K562 (cell line): Measurements from ENCODE around the gene NEUROD6. TPM values are rescaled to one million over a fixed set of nuclear protein-coding genes. Genes with fewer than 3 reads are reported as not detected.

Source experiments
- ATAC-seq: fragments of 200-7000 bp; cut with Tn5 transposase; 3 replicates; pipeline ENCODE4 v1.9.1; 2020; ENCODE audit warnings: moderate library complexity
- BruUV-seq: library from RNA; stranded (reverse); fragments of 400-500 nt; replicated peaks from 2 replicates; lab custom pipeline; 2021; lab: Mats Ljungman, UMichigan
- CTCF ChIA-PET: fragments of 300-600 bp; formaldehyde crosslinking; extraction: SDS; loops from one replicate; lab custom pipeline; 2021; ENCODE audit warnings: low intra/inter-chr PET ratio; lab: Yijun Ruan, JAX
- POLR2A ChIA-PET: fragments of 300-600, 350-650 bp; sonication (Branson Sonifier 250); formaldehyde crosslinking; extraction: SDS; loops from one replicate; lab custom pipeline; 2021; ENCODE audit warnings: antibody characterized with exemption, inconsistent platforms; lab: Yijun Ruan, JAX
- DNase-seq, 4 experiments: peaks; one replicate each; pipeline versions ENCODE4 v3.0.0 to v3.0.0-alpha.2; 2011 to 2018; ENCODE audit warnings: low spot score in 3 of 4, mixed read lengths in 3 of 4; ENCODE audit errors: extremely low read depth in 1 of 4
- FAIRE-seq: peaks from 2 replicates; lab custom pipeline; 2011; peaks lifted over from hg19 to GRCh38; lab: Jason Lieb, UNC
- H2AFZ ChIP-seq: 2 replicates; pipeline ENCODE4 v1.6.0; 2011; ENCODE audit warnings: low read depth, low read length, control low read depth, inconsistent platforms
- H3K27ac ChIP-seq: fragments of 200-600 bp; 3 replicates; pipeline ENCODE4 v1.8.0; 2011; ENCODE audit warnings: low read depth, mild to moderate bottlenecking, control low read depth, inconsistent platforms, low read length, moderate library complexity, mixed read lengths; ENCODE audit errors: extremely low read depth
- H3K27me3 ChIP-seq, 2 experiments: fragments of 300-600 bp in 1 of 2; 2 replicates in 1 of 2; 3 replicates in 1 of 2; pipeline versions ENCODE4 v1.6.0 to v1.8.0; 2011; ENCODE audit warnings: inconsistent platforms in 2 of 2, low read length in 2 of 2, mild to moderate bottlenecking in 1 of 2, mixed read lengths in 1 of 2, moderate library complexity in 1 of 2; ENCODE audit not compliant: control insufficient read depth in 2 of 2, insufficient read depth in 2 of 2
- H3K36me3 ChIP-seq: fragments of 300-600 bp; 3 replicates; pipeline ENCODE4 v1.8.0; 2011; ENCODE audit warnings: mild to moderate bottlenecking, low read length, inconsistent platforms; ENCODE audit not compliant: control insufficient read depth, insufficient read depth
- H3K4me1 ChIP-seq, 2 experiments: fragments of 200-600 bp in 1 of 2; replicated peaks in 1 of 2; 2 replicates in 1 of 2; 3 replicates in 1 of 2; pipeline versions ENCODE4 v1.5.1 to v1.8.0; 2011; ENCODE audit warnings: inconsistent platforms in 2 of 2, low read length in 2 of 2, mild to moderate bottlenecking in 1 of 2, mixed read lengths in 1 of 2, moderate library complexity in 1 of 2; ENCODE audit not compliant: control insufficient read depth in 2 of 2, insufficient read depth in 2 of 2
- H3K4me2 ChIP-seq: 2 replicates; pipeline ENCODE4 v1.6.1; 2011; ENCODE audit warnings: low read length, control low read depth, inconsistent platforms, mixed read lengths; ENCODE audit not compliant: insufficient read depth
- H3K4me3 ChIP-seq: fragments of 200-600 bp; sonication (generic), shearing (Covaris generic); 2 replicates; pipeline ENCODE4 v1.5.1; 2016; ENCODE audit warnings: control low read depth, inconsistent platforms
- H3K79me2 ChIP-seq: fragments of 200-600 bp; 3 replicates; pipeline ENCODE4 v1.8.0; 2011; ENCODE audit warnings: low read length, inconsistent platforms; ENCODE audit not compliant: control insufficient read depth, insufficient read depth
- H3K9ac ChIP-seq, 2 experiments: 2 replicates each; pipeline versions ENCODE4 v1.6.0 to v1.6.1; 2011; ENCODE audit warnings: low read depth in 2 of 2, low read length in 2 of 2, control low read depth in 1 of 2, inconsistent platforms in 1 of 2, mild to moderate bottlenecking in 1 of 2, mixed read lengths in 1 of 2; ENCODE audit not compliant: insufficient read depth in 1 of 2
- H3K9me1 ChIP-seq: one replicate; pipeline ENCODE4 v1.6.0; 2011; ENCODE audit warnings: inconsistent platforms, mild to moderate bottlenecking, low read length, moderate library complexity; ENCODE audit not compliant: control insufficient read depth, insufficient read depth
- H3K9me3 ChIP-seq: replicated peaks from 2 replicates; pipeline ENCODE4 v1.5.1; 2011; ENCODE audit warnings: low read depth, low read length, inconsistent platforms; ENCODE audit not compliant: control insufficient read depth, insufficient read depth
- H4K20me1 ChIP-seq: replicated peaks from 2 replicates; pipeline ENCODE4 v1.6.1; 2011; ENCODE audit warnings: low read length, inconsistent platforms, mixed read lengths; ENCODE audit not compliant: control insufficient read depth, insufficient read depth
- HNRNPH1 ChIP-seq: fragments of 200-400 bp; formaldehyde crosslinking; optimal IDR thresholded peaks from 2 replicates; pipeline ENCODE3; 2017; ENCODE audit warnings: low read depth, mild to moderate bottlenecking, low read length, moderate library complexity
- ILK ChIP-seq: fragments of 450-650 bp; IDR thresholded peaks from 2 replicates; pipeline ENCODE4 v1.6.1; 2016; ENCODE audit warnings: missing genetic modification characterization, low read depth, mild to moderate bottlenecking, missing compliant biosample characterization, moderate library complexity, borderline replicate concordance
- KAT7 ChIP-seq: sonication (generic); formaldehyde crosslinking; IDR thresholded peaks from 2 replicates; pipeline ENCODE4 v1.8.0; 2022; ENCODE audit warnings: missing genetic modification reagents, mild to moderate bottlenecking, borderline replicate concordance
- POU5F1 ChIP-seq: fragments of 150-350 bp; IDR thresholded peaks from 2 replicates; pipeline ENCODE4 v1.6.1; 2014; ENCODE audit warnings: borderline replicate concordance, low read length, low read depth, mild to moderate bottlenecking; ENCODE audit not compliant: partially characterized antibody
- TAF1 ChIP-seq: IDR thresholded peaks from 2 replicates; pipeline ENCODE4 v1.6.1; 2011; ENCODE audit warnings: mild to moderate bottlenecking, low read length, moderate library complexity; ENCODE audit not compliant: insufficient read depth, control insufficient read depth, severe bottlenecking; ENCODE audit errors: extremely low read depth
- U2AF1 ChIP-seq: fragments of 200-400 bp; formaldehyde crosslinking; optimal IDR thresholded peaks from 2 replicates; pipeline ENCODE3; 2017; ENCODE audit warnings: mild to moderate bottlenecking, low read depth, low read length, moderate library complexity
- WGBS: fragments of 100-300 bp; shearing (Covaris generic); methylation state at CpG from one replicate; pipeline ENCODE4 v1.1.6; 2016; ENCODE audit warnings: low coverage, mixed read lengths; ENCODE audit not compliant: insufficient coverage; ENCODE audit errors: missing lambda C conversion rate; 5-methylcytosine and 5-hydroxymethylcytosine counted together
- in situ Hi-C: fragments of 300-500 bp; cut with MboI; formaldehyde crosslinking; loops from 4 replicates; pipeline ENCODE4 v1.15.0; 2018; ENCODE audit warnings: inconsistent platforms, mixed read lengths
- intact Hi-C: fragments of 100-400 bp; cut with micrococcal nuclease; formaldehyde crosslinking; loops from 2 replicates; pipeline ENCODE4 v1.14.2; 2022
- polyA plus RNA-seq, 8 experiments: library from polyadenylated mRNA; depleted of rRNA in 4 of 8; stranded (reverse) in 5 of 8; unstranded in 3 of 8; fragments of >200 nt; fragmentation: Nextera tagmentation in 2 of 8; fragmentation: Illumina TruSeq in 1 of 8; extraction: Ambion mirVana in 2 of 8; extraction: Trizol in 1 of 8; gene quantifications; 2 replicates each; pipeline versions ENCODE4 v1.2.1 to v1.2.3, GENCODE V29; 2011 to 2014; ENCODE audit warnings: inconsistent platforms in 1 of 8, missing spikeins in 1 of 8
- total RNA-seq, 7 experiments: library from RNA; depleted of rRNA in 6 of 7; stranded (reverse); fragments of >200 nt in 6 of 7; fragmentation: Illumina TruSeq in 2 of 7; extraction: Trizol in 2 of 7; gene quantifications; 2 replicates each; pipeline versions ENCODE4 v1.2.1 to v1.2.3, GENCODE V29; 2011 to 2021; ENCODE audit warnings: low replicate concordance in 1 of 7
- TF ChIP-seq, protein P1 (sequence below): fragments of 450-650 bp; IDR thresholded peaks from 2 replicates; pipeline ENCODE4 v1.6.1; 2017; ENCODE audit warnings: antibody characterized with exemption

NEUROD6 gene
- total and polyA plus RNA-seq, 9 of the 15 experiments (the other 6 are each of a cell fraction or from before 2014, with no cell fraction given), result not detected

GRCh38 chr7:31362401-31362800 is 21.9 kb upstream of the NEUROD6 start (continued):
- no peak for TF ChIP-seq U2AF1
- TF ChIP-seq, all 486 proteins: peak for 0

GRCh38 chr7:31358467-31358866 is 17.9 kb upstream of the NEUROD6 start:
- POLR2A ChIA-PET, result no interaction called here
- no peak for ATAC-seq

More at GRCh38 chr7:31358467-31358866, 17.9 kb upstream of the NEUROD6 start:
- TF ChIP-seq KAT7 (CRISPR knock-in tag), result no peak
- TF ChIP-seq HNRNPH1, result no peak
- TF ChIP-seq POU5F1, result no peak
- no peak for TF ChIP-seq TAF1
- TF ChIP-seq, protein P1, sequence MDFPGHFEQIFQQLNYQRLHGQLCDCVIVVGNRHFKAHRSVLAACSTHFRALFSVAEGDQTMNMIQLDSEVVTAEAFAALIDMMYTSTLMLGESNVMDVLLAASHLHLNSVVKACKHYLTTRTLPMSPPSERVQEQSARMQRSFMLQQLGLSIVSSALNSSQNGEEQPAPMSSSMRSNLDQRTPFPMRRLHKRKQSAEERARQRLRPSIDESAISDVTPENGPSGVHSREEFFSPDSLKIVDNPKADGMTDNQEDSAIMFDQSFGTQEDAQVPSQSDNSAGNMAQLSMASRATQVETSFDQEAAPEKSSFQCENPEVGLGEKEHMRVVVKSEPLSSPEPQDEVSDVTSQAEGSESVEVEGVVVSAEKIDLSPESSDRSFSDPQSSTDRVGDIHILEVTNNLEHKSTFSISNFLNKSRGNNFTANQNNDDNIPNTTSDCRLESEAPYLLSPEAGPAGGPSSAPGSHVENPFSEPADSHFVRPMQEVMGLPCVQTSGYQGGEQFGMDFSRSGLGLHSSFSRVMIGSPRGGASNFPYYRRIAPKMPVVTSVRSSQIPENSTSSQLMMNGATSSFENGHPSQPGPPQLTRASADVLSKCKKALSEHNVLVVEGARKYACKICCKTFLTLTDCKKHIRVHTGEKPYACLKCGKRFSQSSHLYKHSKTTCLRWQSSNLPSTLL, result no peak
- no peak for TF ChIP-seq ILK
- TF ChIP-seq, all 486 proteins: peak for 0
- intact Hi-C loops (no loop called here), in situ Hi-C loops (no loop called here)
- H3K27ac ChIP-seq, result no peak overlapping the region
- no TSS peak for BruUV-seq
- CTCF ChIA-PET, result no interaction called here
- H3K9ac ChIP-seq, result no peak overlapping the region
- no peaks in the 10 kb centered on the region for H3K4me1 ChIP-seq
- no peak overlapping the region for H3K4me3 ChIP-seq
- peaks cover 0 to 12% of the 10 kb centered on the region in 2 experiments; a peak in 2 of 5 replicates for H3K27me3 ChIP-seq
- H3K36me3 ChIP-seq, result no peaks in the 10 kb centered on the region
- no peak overlapping the region for H2AFZ ChIP-seq
- no peaks in the 10 kb centered on the region for H4K20me1 ChIP-seq
- FAIRE-seq (no peak), DNase-seq (no peak)
- H3K79me2 ChIP-seq, result no peaks in the 10 kb centered on the region
- no peaks in the 10 kb centered on the region for H3K9me3 ChIP-seq
- H3K4me2 ChIP-seq, result no peak overlapping the region
- H3K9me1 ChIP-seq, result no peaks in the 10 kb centered on the region
- 0% methylated on average over 3 of the region's 3 CpGs for WGBS
